ENCODE results near the gene PDE12.
A peak's percentile ranks its signal among the peaks of the same experiment; 100 is the strongest.

PDE12 gene

DNA sequence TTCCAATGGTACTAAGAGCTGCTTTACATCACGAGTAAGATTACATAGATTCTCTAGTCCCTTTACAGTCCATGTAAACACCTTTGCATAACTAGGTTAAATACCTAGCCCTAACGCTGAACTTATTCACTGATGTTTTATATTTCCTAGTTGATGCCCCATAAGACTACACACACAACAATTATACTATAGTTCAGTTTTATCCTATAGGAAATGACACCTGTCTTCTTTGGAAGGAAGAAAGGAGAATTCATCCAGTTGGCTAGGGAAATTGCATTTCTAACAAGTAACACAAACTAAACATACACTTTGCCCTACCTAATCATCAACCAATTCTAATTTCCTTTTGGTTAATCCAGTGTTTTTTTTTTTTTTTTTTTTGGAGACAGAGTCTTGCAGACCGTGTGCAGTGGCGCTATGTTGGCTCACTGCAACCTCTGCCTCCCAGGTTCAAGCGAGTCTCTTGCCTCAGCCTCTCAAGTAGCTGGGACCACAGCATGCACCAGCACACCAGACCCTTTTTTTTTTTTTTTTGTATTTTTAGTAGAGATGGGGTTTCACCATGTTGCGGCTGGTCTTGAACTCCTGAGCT is 13.9 kb downstream of the PDE12 start:
- no peak overlapping the region for H3K4me3 ChIP-seq (replicated peaks; ENCODE audit: low read depth, low read length)
- TF ChIP-seq CTCF (IDR thresholded peaks at IDR 0.05; ENCODE audit: low read length, missing control alignments) = no peak
- no peak for DNase-seq (ENCODE audit: low read depth)

GRCh38 chr3:57570878-57571277 is 14.8 kb downstream of the PDE12 start:
- no peak overlapping the region for H3K4me3 ChIP-seq (replicated peaks; ENCODE audit: low read depth, low read length)
- no peak for TF ChIP-seq CTCF (IDR thresholded peaks at IDR 0.05; ENCODE audit: low read length, missing control alignments)
- DNase-seq (ENCODE audit: low read depth) = no peak

GRCh38 chr3:57572096-57572495 is 16.0 kb downstream of the PDE12 start:
- no peak for DNase-seq (ENCODE audit: low read depth)
- H3K4me3 ChIP-seq (replicated peaks; ENCODE audit: low read depth, low read length) = no peak overlapping the region
- TF ChIP-seq CTCF (IDR thresholded peaks at IDR 0.05; ENCODE audit: low read length, missing control alignments) = no peak

DNA sequence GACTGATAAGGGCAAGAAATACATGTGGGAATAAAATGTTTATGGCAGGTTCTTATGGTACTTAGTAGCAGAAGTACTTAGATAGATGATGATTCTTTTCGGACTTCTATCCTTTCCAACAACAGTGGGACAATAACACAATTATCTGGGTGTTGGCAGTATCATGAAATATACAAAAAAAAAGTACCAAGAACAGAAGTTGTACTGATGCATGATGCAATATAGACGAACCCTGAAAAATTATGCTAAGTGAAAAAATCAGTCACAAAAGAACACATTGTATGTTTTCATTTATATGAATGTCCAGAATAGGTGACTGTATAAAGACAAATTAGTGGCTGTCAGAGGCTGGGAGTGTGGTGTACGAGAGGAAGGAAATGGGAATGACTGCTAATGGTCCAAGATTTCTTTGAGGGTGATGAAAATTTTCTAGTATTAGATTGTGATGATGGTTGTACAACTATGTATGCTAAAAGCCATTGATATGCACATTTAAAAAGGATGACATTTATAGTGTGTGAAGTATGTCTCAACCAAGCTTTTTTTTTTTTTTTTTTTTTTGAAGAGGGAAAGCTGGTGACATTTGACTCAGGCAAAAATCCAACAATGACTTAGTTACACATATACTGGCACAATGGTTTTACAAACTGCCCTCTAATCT is 20.0 kb downstream of the PDE12 start:
- TF ChIP-seq CTCF (IDR thresholded peaks at IDR 0.05; ENCODE audit: low read length, missing control alignments) = no peak
- DNase-seq (ENCODE audit: low read depth) = no peak
- no peak overlapping the region for H3K4me3 ChIP-seq (replicated peaks; ENCODE audit: low read depth, low read length)

- DNase-seq (ENCODE audit: low read depth) = no peak
- no peak for TF ChIP-seq CTCF (IDR thresholded peaks at IDR 0.05; ENCODE audit: low read length, missing control alignments)
- no peak overlapping the region for H3K4me3 ChIP-seq (replicated peaks; ENCODE audit: low read depth, low read length)
These were observed 21.7 kb downstream of the PDE12 start for GRCh38 chr3:57577801-57578200.

DNA sequence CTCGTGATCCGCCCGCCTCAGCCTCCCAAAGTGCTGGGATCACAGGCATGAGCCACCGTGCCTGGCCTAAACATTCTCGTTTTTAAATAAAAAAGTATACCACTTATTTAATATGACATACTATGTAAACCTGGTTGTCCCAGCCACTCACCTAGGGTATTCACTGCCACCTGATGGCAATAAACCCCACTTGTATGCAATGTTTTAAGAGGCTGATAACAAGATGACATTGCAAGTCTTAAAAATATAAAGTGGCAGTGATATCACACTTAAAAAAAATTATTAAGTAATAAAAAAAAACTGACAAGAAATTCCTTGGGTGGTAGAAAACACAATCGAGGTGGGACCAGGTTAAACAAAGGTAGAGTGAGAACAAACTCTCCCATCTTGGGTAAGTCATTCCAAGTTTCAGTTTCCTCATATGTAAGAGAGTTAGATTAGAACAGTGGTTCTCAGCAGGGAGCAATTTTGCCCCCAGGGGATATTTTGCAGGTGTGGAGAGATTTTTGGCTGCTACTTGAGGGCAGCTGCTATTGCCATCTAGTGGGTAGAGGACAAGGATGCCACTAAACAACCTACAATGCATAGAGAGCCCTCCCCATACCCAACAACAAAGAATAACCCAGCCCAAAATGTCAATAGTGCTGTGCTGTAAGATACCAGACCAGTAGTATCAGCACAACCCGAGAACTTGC is 26.5 kb downstream of the PDE12 start:
- peak; percentile 29 for TF ChIP-seq CTCF (IDR thresholded peaks at IDR 0.05; ENCODE audit: low read length, missing control alignments)
- H3K4me3 ChIP-seq (replicated peaks; ENCODE audit: low read depth, low read length) = no peak overlapping the region
- no peak for DNase-seq (ENCODE audit: low read depth)

All from fibroblast of pulmonary artery (primary cell).